ENCODE results near the gene COA1. TPM values are rescaled to one million over a fixed set of nuclear protein-coding genes. Genes with fewer than 3 reads are reported as not detected.
A peak's percentile ranks its signal among the peaks of the same experiment; 100 is the strongest.

COA1 gene
- total RNA-seq, 6 donors from 2014 or later, result 37.5 to 65.9 (median 44.9) TPM

- Histone ChIP-seq H3K27ac (no peak overlapping the region), H3K4me3 (no peak overlapping the region), H3K9me3 (no peaks in the 10 kb centered on the region), H3K4me1 (peaks cover 3 to 47% (median 10%) of the 10 kb centered on the region in 4 donors), H3K27me3 (no peaks in the 10 kb centered on the region), H3K36me3 (peaks cover 4 to 34% (median 14%) of the 10 kb centered on the region in 4 donors)
- TF ChIP-seq CTCF (IDR thresholded peaks at IDR 0.05) (no peak), POLR2A (IDR thresholded peaks at IDR 0.05) (no peak), EP300 (IDR thresholded peaks at IDR 0.05) (no peak), POLR2AphosphoS5 (IDR thresholded peaks at IDR 0.05) (no peak)
- ATAC-seq (ENCODE audit: low FRiP score in 2 of 2) (no peak), DNase-seq (no peak)
- WGBS, 2 donors, result 82 to 94% methylated on average over 2 of the region's 2 CpGs
Observed at GRCh38 chr7:43594020-43594419, 135.3 kb downstream of the COA1 start.

- Histone ChIP-seq H3K4me1 (peaks cover 3 to 56% (median 14%) of the 10 kb centered on the region in 4 donors), H3K9me3 (no peaks in the 10 kb centered on the region), H3K27me3 (no peaks in the 10 kb centered on the region), H3K4me3 (no peak overlapping the region), H3K27ac (no peak overlapping the region), H3K36me3 (peaks cover 0 to 24% (median 8%) of the 10 kb centered on the region in 4 donors)
- ATAC-seq (ENCODE audit: low FRiP score in 2 of 2) (peak in 1 of 2 donors; percentile 35), DNase-seq (no peak)
- WGBS, 2 donors, result 92 to 96% methylated on average over 1 of the region's 1 CpG
- no peak for TF ChIP-seq POLR2A (IDR thresholded peaks at IDR 0.05)
- no peak for TF ChIP-seq POLR2AphosphoS5 (IDR thresholded peaks at IDR 0.05)
- TF ChIP-seq CTCF (IDR thresholded peaks at IDR 0.05), result no peak
- no peak for TF ChIP-seq EP300 (IDR thresholded peaks at IDR 0.05)
Observed at GRCh38 chr7:43593010-43593409, 136.3 kb downstream of the COA1 start.

GRCh38 chr7:43592326-43592725 is 137.0 kb downstream of the COA1 start:
- TF ChIP-seq CTCF (IDR thresholded peaks at IDR 0.05), result no peak
- no peak for TF ChIP-seq POLR2AphosphoS5 (IDR thresholded peaks at IDR 0.05)
- no peak for TF ChIP-seq POLR2A (IDR thresholded peaks at IDR 0.05)
- no peak for TF ChIP-seq EP300 (IDR thresholded peaks at IDR 0.05)
- DNase-seq, result no peak
- ATAC-seq (ENCODE audit: low FRiP score in 2 of 2), result no peak
- Histone ChIP-seq H3K36me3 (peaks cover 0 to 17% (median 3%) of the 10 kb centered on the region in 4 donors), H3K27me3 (no peaks in the 10 kb centered on the region), H3K9me3 (no peaks in the 10 kb centered on the region), H3K4me1 (peaks cover 3 to 62% (median 15%) of the 10 kb centered on the region in 4 donors), H3K27ac (no peak overlapping the region), H3K4me3 (no peak overlapping the region)
- whole genome bisulfite sequencing, 2 donors, result 84 to 97% methylated on average over 3 of the region's 3 CpGs

- peak overlapping the region in 1 of 4 donors; percentile 37 for H3K27ac ChIP-seq
- WGBS, 2 donors, result 61% methylated on average over 4 of the region's 4 CpGs
- no peaks in the 10 kb centered on the region for H3K9me3 ChIP-seq
- ATAC-seq (ENCODE audit: low FRiP score in 2 of 2) (no peak), DNase-seq (no peak)
- H3K4me1 ChIP-seq, result peaks cover 3 to 65% (median 16%) of the 10 kb centered on the region in 4 donors
- no peak for TF ChIP-seq CTCF (IDR thresholded peaks at IDR 0.05)
- TF ChIP-seq EP300 (IDR thresholded peaks at IDR 0.05), result no peak
- TF ChIP-seq POLR2A (IDR thresholded peaks at IDR 0.05), result no peak
- TF ChIP-seq POLR2AphosphoS5 (IDR thresholded peaks at IDR 0.05), result no peak
- H3K4me3 ChIP-seq, result no peak overlapping the region
- H3K27me3 ChIP-seq, result no peaks in the 10 kb centered on the region
- peaks cover 0 to 10% (median 0%) of the 10 kb centered on the region in 4 donors for H3K36me3 ChIP-seq
Observed at GRCh38 chr7:43591558-43592180, 137.7 kb downstream of the COA1 start.

Measured in upper lobe of left lung (tissue), 6 donors.